ENCODE results near the gene SLC46A2. TPM values are rescaled to one million over a fixed set of nuclear protein-coding genes. Genes with fewer than 3 reads are reported as not detected.

SLC46A2 gene
- total RNA-seq, 4 donors from 2014 or later: not detected

- TF ChIP-seq CTCF (IDR thresholded peaks at IDR 0.05) (no peak), POLR2AphosphoS5 (IDR thresholded peaks at IDR 0.05) (no peak), EP300 (IDR thresholded peaks at IDR 0.05; ENCODE audit: low read depth) (no peak), POLR2A (IDR thresholded peaks at IDR 0.05) (no peak)
- no peaks in the 10 kb centered on the region for H3K36me3 ChIP-seq
- no peak overlapping the region for H3K27ac ChIP-seq
- no peaks in the 10 kb centered on the region for H3K27me3 ChIP-seq
- H3K4me3 ChIP-seq: no peak overlapping the region
- H3K4me1 ChIP-seq: peaks cover 0 to 17% (median 8%) of the 10 kb centered on the region in 4 donors
- H3K9me3 ChIP-seq: no peaks in the 10 kb centered on the region
- in situ Hi-C loops (cut with MboI; ENCODE audit: low pct_ligation_motif_present in 1 of 4, low pct_unique_long_range_greater_than_20kb in 1 of 4, low sequenced_read_pairs in 3 of 4) (loop anchor here in 2 of 4 donors (25.0 kb wide), 2 partner anchors 198 to 223 kb away; no protein-coding TSS in a partner anchor), intact Hi-C loops (cut with DNase I; ENCODE audit: low total_unique reads) (no loop called here)
- WGBS, 2 donors (ENCODE audit: low coverage in 1 of 2): 80 to 86% methylated on average over 2 of the region's 2 CpGs
- no peak for DNase-seq
Observed at GRCh38 chr9:112914524-112914923, 23.8 kb upstream of the SLC46A2 start.

- Histone ChIP-seq H3K9me3 (no peaks in the 10 kb centered on the region), H3K4me3 (no peak overlapping the region), H3K4me1 (peaks cover 0 to 14% (median 7%) of the 10 kb centered on the region in 4 donors), H3K27me3 (no peaks in the 10 kb centered on the region), H3K36me3 (no peaks in the 10 kb centered on the region), H3K27ac (no peak overlapping the region)
- in situ Hi-C loops (cut with MboI; ENCODE audit: low pct_ligation_motif_present in 1 of 4, low pct_unique_long_range_greater_than_20kb in 1 of 4, low sequenced_read_pairs in 3 of 4): loop anchor here in 2 of 4 donors (25.0 kb wide), 2 partner anchors 199 to 224 kb away; no protein-coding TSS in a partner anchor
- TF ChIP-seq CTCF (IDR thresholded peaks at IDR 0.05) (no peak), EP300 (IDR thresholded peaks at IDR 0.05; ENCODE audit: low read depth) (no peak), POLR2A (IDR thresholded peaks at IDR 0.05) (no peak), POLR2AphosphoS5 (IDR thresholded peaks at IDR 0.05) (no peak)
- intact Hi-C loops (cut with DNase I; ENCODE audit: low total_unique reads): no loop called here
- no peak for DNase-seq
- WGBS, 2 donors (ENCODE audit: low coverage in 1 of 2): 90% methylated on average over 4 of the region's 4 CpGs; no CpG with 5 or more reads in 1 of the 2 donors
Observed at GRCh38 chr9:112913326-112913725, 22.6 kb upstream of the SLC46A2 start.

- Histone ChIP-seq H3K27me3 (no peaks in the 10 kb centered on the region), H3K27ac (no peak overlapping the region), H3K9me3 (no peaks in the 10 kb centered on the region), H3K4me1 (peaks cover 0 to 11% (median 5%) of the 10 kb centered on the region in 4 donors), H3K4me3 (no peak overlapping the region), H3K36me3 (no peaks in the 10 kb centered on the region)
- intact Hi-C loops (cut with DNase I; ENCODE audit: low total_unique reads): no loop called here
- no peak for DNase-seq
- TF ChIP-seq POLR2AphosphoS5 (IDR thresholded peaks at IDR 0.05): no peak
- TF ChIP-seq POLR2A (IDR thresholded peaks at IDR 0.05): no peak
- no peak for TF ChIP-seq CTCF (IDR thresholded peaks at IDR 0.05)
- WGBS, 2 donors (ENCODE audit: low coverage in 1 of 2): 78 to 83% methylated on average over 1 to 3 of the region's 3 CpGs
- in situ Hi-C loops (cut with MboI; ENCODE audit: low pct_ligation_motif_present in 1 of 4, low pct_unique_long_range_greater_than_20kb in 1 of 4, low sequenced_read_pairs in 3 of 4): loop anchor here in 2 of 4 donors (25.0 kb wide), 2 partner anchors 200 to 225 kb away; no protein-coding TSS in a partner anchor
Observed at GRCh38 chr9:112912636-112913035, 22.0 kb upstream of the SLC46A2 start.

GRCh38 chr9:112911736-112912135, 21.1 kb upstream of the SLC46A2 start:
- in situ Hi-C loops (cut with MboI; ENCODE audit: low pct_ligation_motif_present in 1 of 4, low pct_unique_long_range_greater_than_20kb in 1 of 4, low sequenced_read_pairs in 3 of 4): loop anchor here in 2 of 4 donors (25.0 kb wide), 2 partner anchors 201 to 226 kb away; no protein-coding TSS in a partner anchor
- intact Hi-C loops (cut with DNase I; ENCODE audit: low total_unique reads): no loop called here
- no peaks in the 10 kb centered on the region for H3K36me3 ChIP-seq
- no peak overlapping the region for H3K4me3 ChIP-seq
- no peak overlapping the region for H3K27ac ChIP-seq
- H3K9me3 ChIP-seq: no peaks in the 10 kb centered on the region
- TF ChIP-seq POLR2A (IDR thresholded peaks at IDR 0.05): no peak
- H3K27me3 ChIP-seq: no peaks in the 10 kb centered on the region
- no peak for DNase-seq
- peaks cover 0 to 3% (median 1%) of the 10 kb centered on the region in 4 donors for H3K4me1 ChIP-seq
- WGBS, 2 donors (ENCODE audit: low coverage in 1 of 2): 68 to 86% methylated on average over 1 to 2 of the region's 2 CpGs

- Histone ChIP-seq H3K4me1 (no peaks in the 10 kb centered on the region), H3K4me3 (no peak overlapping the region), H3K27ac (no peak overlapping the region), H3K9me3 (no peaks in the 10 kb centered on the region), H3K36me3 (no peaks in the 10 kb centered on the region), H3K27me3 (no peaks in the 10 kb centered on the region)
- in situ Hi-C loops (cut with MboI; ENCODE audit: low pct_ligation_motif_present in 1 of 4, low pct_unique_long_range_greater_than_20kb in 1 of 4, low sequenced_read_pairs in 3 of 4): loop anchor here in 3 of 4 donors (10.0 to 25.0 kb wide), 3 partner anchors 60 to 232 kb away; no protein-coding TSS in a partner anchor
- intact Hi-C loops (cut with DNase I; ENCODE audit: low total_unique reads): loop anchor here (5.0 kb wide), 1 partner anchor 1993 kb away; no protein-coding TSS in a partner anchor
- no peak for TF ChIP-seq CTCF (IDR thresholded peaks at IDR 0.05)
- TF ChIP-seq POLR2A (IDR thresholded peaks at IDR 0.05): no peak
- no peak for TF ChIP-seq EP300 (IDR thresholded peaks at IDR 0.05; ENCODE audit: low read depth)
- TF ChIP-seq POLR2AphosphoS5 (IDR thresholded peaks at IDR 0.05): no peak
- WGBS, 2 donors (ENCODE audit: low coverage in 1 of 2): 69% methylated on average over 4 of the region's 4 CpGs; no CpG with 5 or more reads in 1 of the 2 donors
- no peak for DNase-seq
Observed at GRCh38 chr9:112905084-112905483, 14.4 kb upstream of the SLC46A2 start.

Data from transverse colon (tissue), 4 donors.